T-helper 22 cell (primary cell): ENCODE measurements around the gene PKP3.
"Not testable (repeated sequence)": the region's sequence is repeated elsewhere in the genome, so short reads cannot be mapped to it uniquely, and the experiment has no call there.

Experiments used
- DNase-seq: peaks from one replicate; pipeline ENCODE4 v3.0.0-alpha.2; 2020; ENCODE audit warnings: low read depth

The PKP3 gene

GRCh38 chr11:409600-410483, 15.8 kb downstream of the PKP3 start:
- DNase-seq: no peak

- DNase-seq: not testable (repeated sequence)
Measured at GRCh38 chr11:410711-411110, 16.7 kb downstream of the PKP3 start.

- DNase-seq: not testable (repeated sequence)
Measured at GRCh38 chr11:411520-411919, 17.5 kb downstream of the PKP3 start.

GRCh38 chr11:412641-413119, 18.7 kb downstream of the PKP3 start:
- DNase-seq: no peak

- DNase-seq: no peak
Measured at GRCh38 chr11:413120-414081, 19.4 kb downstream of the PKP3 start.

GRCh38 chr11:414318-414857, 20.4 kb downstream of the PKP3 start:
- DNase-seq: no peak

GRCh38 chr11:415640-416041, 21.6 kb downstream of the PKP3 start:
- DNase-seq: no peak

GRCh38 chr11:416051-416756, 22.2 kb downstream of the PKP3 start:
- no peak for DNase-seq

- no peak for DNase-seq
Measured at GRCh38 chr11:416757-417621, 23.0 kb downstream of the PKP3 start.

GRCh38 chr11:417652-418342, 23.8 kb downstream of the PKP3 start:
- no peak for DNase-seq

- no peak for DNase-seq
Measured at GRCh38 chr11:418343-419247, 24.6 kb downstream of the PKP3 start.

- DNase-seq: no peak
Measured at GRCh38 chr11:419248-420005, 25.4 kb downstream of the PKP3 start.

GRCh38 chr11:420054-420910, 26.3 kb downstream of the PKP3 start:
- DNase-seq: no peak

- DNase-seq: no peak
Measured at GRCh38 chr11:420911-421321, 26.9 kb downstream of the PKP3 start.

- no peak for DNase-seq
Measured at GRCh38 chr11:422249-422656, 28.2 kb downstream of the PKP3 start.

- no peak for DNase-seq
Measured at GRCh38 chr11:424232-424631, 30.2 kb downstream of the PKP3 start.

GRCh38 chr11:424766-425165, 30.8 kb downstream of the PKP3 start:
- not testable (repeated sequence) for DNase-seq
